ENCODE measurements around the gene PTPRN2.

The PTPRN2 gene

GRCh38 chr7:157521061-157521731, 1066.4 kb downstream of the PTPRN2 start:
- no peak overlapping the region for H3K4me3 ChIP-seq (ENCODE audit: low read length in 2 of 2)
- no peak overlapping the region for H3K9ac ChIP-seq (ENCODE audit: low read depth in 1 of 2, low read length in 2 of 2)
- H3K9me3 ChIP-seq (ENCODE audit: control insufficient read depth in 2 of 2, low read length in 2 of 2), result no peaks in the 10 kb centered on the region
- H3K4me1 ChIP-seq (ENCODE audit: control insufficient read depth in 2 of 2, insufficient read depth in 2 of 2, low read length in 2 of 2), result no peaks in the 10 kb centered on the region
- H3K36me3 ChIP-seq (ENCODE audit: control insufficient read depth in 2 of 2, insufficient read depth in 2 of 2, low read length in 2 of 2), result no peaks in the 10 kb centered on the region
- no peaks in the 10 kb centered on the region for H3K27me3 ChIP-seq (ENCODE audit: control insufficient read depth in 2 of 2, insufficient read depth in 2 of 2, low read length in 2 of 2)
- no peak overlapping the region for H3K27ac ChIP-seq (ENCODE audit: low read depth in 2 of 2, low read length in 2 of 2)

GRCh38 chr7:157520249-157520648, 1067.4 kb downstream of the PTPRN2 start:
- H3K4me3 ChIP-seq (ENCODE audit: low read length in 2 of 2), result no peak overlapping the region
- no peaks in the 10 kb centered on the region for H3K36me3 ChIP-seq (ENCODE audit: control insufficient read depth in 2 of 2, insufficient read depth in 2 of 2, low read length in 2 of 2)
- H3K4me1 ChIP-seq (ENCODE audit: control insufficient read depth in 2 of 2, insufficient read depth in 2 of 2, low read length in 2 of 2), result no peaks in the 10 kb centered on the region
- H3K27ac ChIP-seq (ENCODE audit: low read depth in 2 of 2, low read length in 2 of 2), result no peak overlapping the region
- H3K9ac ChIP-seq (ENCODE audit: low read depth in 1 of 2, low read length in 2 of 2), result no peak overlapping the region
- H3K9me3 ChIP-seq (ENCODE audit: control insufficient read depth in 2 of 2, low read length in 2 of 2), result no peaks in the 10 kb centered on the region
- no peaks in the 10 kb centered on the region for H3K27me3 ChIP-seq (ENCODE audit: control insufficient read depth in 2 of 2, insufficient read depth in 2 of 2, low read length in 2 of 2)

DNA sequence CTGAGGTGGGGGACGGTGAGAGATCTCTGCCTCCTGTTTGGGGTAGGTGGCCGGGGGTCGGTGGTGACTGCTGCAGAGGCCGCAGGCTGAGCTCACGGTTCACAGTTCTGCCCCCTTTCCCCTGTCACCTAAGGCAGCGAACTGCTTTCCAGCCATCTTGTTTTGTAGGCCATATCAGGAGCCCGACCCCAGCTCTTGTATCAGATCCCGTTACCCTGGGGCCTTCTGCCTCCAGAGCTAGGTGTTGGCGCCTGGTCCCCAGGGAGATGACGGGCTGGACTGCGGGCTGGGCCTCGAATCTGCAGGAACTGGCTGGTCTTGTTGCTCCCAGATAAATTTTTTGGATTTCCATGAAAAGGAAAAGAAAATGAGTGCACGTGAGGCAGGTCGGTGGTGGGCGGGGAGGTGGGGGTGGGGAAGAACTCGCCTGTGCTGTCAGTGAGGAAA, 1067.8 kb downstream of the PTPRN2 start:
- H3K9me3 ChIP-seq (ENCODE audit: control insufficient read depth in 2 of 2, low read length in 2 of 2), result no peaks in the 10 kb centered on the region
- no peak overlapping the region for H3K27ac ChIP-seq (ENCODE audit: low read depth in 2 of 2, low read length in 2 of 2)
- H3K9ac ChIP-seq (ENCODE audit: low read depth in 1 of 2, low read length in 2 of 2), result no peak overlapping the region
- H3K4me1 ChIP-seq (ENCODE audit: control insufficient read depth in 2 of 2, insufficient read depth in 2 of 2, low read length in 2 of 2), result no peaks in the 10 kb centered on the region
- no peak overlapping the region for H3K4me3 ChIP-seq (ENCODE audit: low read length in 2 of 2)
- no peaks in the 10 kb centered on the region for H3K36me3 ChIP-seq (ENCODE audit: control insufficient read depth in 2 of 2, insufficient read depth in 2 of 2, low read length in 2 of 2)
- no peaks in the 10 kb centered on the region for H3K27me3 ChIP-seq (ENCODE audit: control insufficient read depth in 2 of 2, insufficient read depth in 2 of 2, low read length in 2 of 2)

- Histone ChIP-seq H3K27me3 (ENCODE audit: control insufficient read depth in 2 of 2, insufficient read depth in 2 of 2, low read length in 2 of 2) (no peaks in the 10 kb centered on the region), H3K4me3 (ENCODE audit: low read length in 2 of 2) (no peak overlapping the region)
Observed at GRCh38 chr7:157519246-157519645, 1068.4 kb downstream of the PTPRN2 start.

GRCh38 chr7:157518514-157519175, 1069.0 kb downstream of the PTPRN2 start:
- no peaks in the 10 kb centered on the region for H3K9me3 ChIP-seq (ENCODE audit: control insufficient read depth in 2 of 2, low read length in 2 of 2)
- no peaks in the 10 kb centered on the region for H3K4me1 ChIP-seq (ENCODE audit: control insufficient read depth in 2 of 2, insufficient read depth in 2 of 2, low read length in 2 of 2)
- no peak overlapping the region for H3K27ac ChIP-seq (ENCODE audit: low read depth in 2 of 2, low read length in 2 of 2)
- H3K4me3 ChIP-seq (ENCODE audit: low read length in 2 of 2), result no peak overlapping the region
- H3K27me3 ChIP-seq (ENCODE audit: control insufficient read depth in 2 of 2, insufficient read depth in 2 of 2, low read length in 2 of 2), result no peaks in the 10 kb centered on the region
- no peak overlapping the region for H3K9ac ChIP-seq (ENCODE audit: low read depth in 1 of 2, low read length in 2 of 2)
- H3K36me3 ChIP-seq (ENCODE audit: control insufficient read depth in 2 of 2, insufficient read depth in 2 of 2, low read length in 2 of 2), result no peaks in the 10 kb centered on the region

More at GRCh38 chr7:157519246-157519645, 1068.4 kb downstream of the PTPRN2 start:
- no peaks in the 10 kb centered on the region for H3K4me1 ChIP-seq (ENCODE audit: control insufficient read depth in 2 of 2, insufficient read depth in 2 of 2, low read length in 2 of 2)
- no peak overlapping the region for H3K27ac ChIP-seq (ENCODE audit: low read depth in 2 of 2, low read length in 2 of 2)
- H3K36me3 ChIP-seq (ENCODE audit: control insufficient read depth in 2 of 2, insufficient read depth in 2 of 2, low read length in 2 of 2), result no peaks in the 10 kb centered on the region
- H3K9me3 ChIP-seq (ENCODE audit: control insufficient read depth in 2 of 2, low read length in 2 of 2), result no peaks in the 10 kb centered on the region
- no peak overlapping the region for H3K9ac ChIP-seq (ENCODE audit: low read depth in 1 of 2, low read length in 2 of 2)

DNA sequence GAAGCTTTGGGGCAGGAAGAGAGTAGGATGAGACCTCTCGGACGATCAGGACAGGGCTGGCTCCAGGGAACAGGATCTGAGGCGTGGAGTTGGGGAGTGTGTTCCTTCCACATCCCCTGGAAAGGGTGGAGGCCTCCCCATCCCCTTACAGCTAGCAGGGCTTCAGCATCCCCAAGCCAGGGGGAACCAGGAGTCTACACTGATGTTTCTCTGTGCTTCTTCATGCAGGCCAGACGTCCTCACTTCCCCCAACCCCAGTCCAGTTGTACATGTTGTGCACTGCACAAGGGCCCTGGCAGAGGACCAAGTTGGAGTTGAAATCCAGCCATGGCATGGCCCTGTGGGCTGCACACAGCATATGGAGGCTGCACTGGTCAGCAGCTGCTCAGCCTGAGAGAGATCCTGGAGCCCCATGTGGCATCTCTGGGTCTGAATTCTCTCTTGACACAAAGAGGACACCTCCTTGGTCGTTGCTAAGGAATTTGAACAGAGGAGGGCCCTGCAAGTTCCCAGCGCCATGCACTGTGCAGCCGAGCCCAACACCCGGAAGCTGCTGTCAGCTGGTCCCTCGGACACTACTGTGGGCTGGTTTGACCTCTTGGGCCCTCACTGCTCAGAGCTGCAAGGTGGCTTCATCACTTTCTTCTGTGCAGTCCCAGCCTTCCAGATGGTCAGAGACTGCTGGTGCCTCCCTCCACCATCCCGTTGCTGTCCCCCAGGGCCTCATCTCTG, 1069.7 kb downstream of the PTPRN2 start:
- Histone ChIP-seq H3K4me1 (ENCODE audit: control insufficient read depth in 2 of 2, insufficient read depth in 2 of 2, low read length in 2 of 2) (no peaks in the 10 kb centered on the region), H3K4me3 (ENCODE audit: low read length in 2 of 2) (no peak overlapping the region), H3K9ac (ENCODE audit: low read depth in 1 of 2, low read length in 2 of 2) (no peak overlapping the region), H3K36me3 (ENCODE audit: control insufficient read depth in 2 of 2, insufficient read depth in 2 of 2, low read length in 2 of 2) (no peaks in the 10 kb centered on the region), H3K9me3 (ENCODE audit: control insufficient read depth in 2 of 2, low read length in 2 of 2) (no peaks in the 10 kb centered on the region), H3K27me3 (ENCODE audit: control insufficient read depth in 2 of 2, insufficient read depth in 2 of 2, low read length in 2 of 2) (no peaks in the 10 kb centered on the region), H3K27ac (ENCODE audit: low read depth in 2 of 2, low read length in 2 of 2) (no peak overlapping the region)

- no peak overlapping the region for H3K4me3 ChIP-seq (ENCODE audit: low read length in 2 of 2)
- H3K9ac ChIP-seq (ENCODE audit: low read depth in 1 of 2, low read length in 2 of 2), result no peak overlapping the region
- H3K9me3 ChIP-seq (ENCODE audit: control insufficient read depth in 2 of 2, low read length in 2 of 2), result no peaks in the 10 kb centered on the region
- H3K36me3 ChIP-seq (ENCODE audit: control insufficient read depth in 2 of 2, insufficient read depth in 2 of 2, low read length in 2 of 2), result no peaks in the 10 kb centered on the region
- H3K27me3 ChIP-seq (ENCODE audit: control insufficient read depth in 2 of 2, insufficient read depth in 2 of 2, low read length in 2 of 2), result no peaks in the 10 kb centered on the region
- H3K27ac ChIP-seq (ENCODE audit: low read depth in 2 of 2, low read length in 2 of 2), result no peak overlapping the region
- H3K4me1 ChIP-seq (ENCODE audit: control insufficient read depth in 2 of 2, insufficient read depth in 2 of 2, low read length in 2 of 2), result no peaks in the 10 kb centered on the region
Observed at GRCh38 chr7:157516911-157517781, 1070.5 kb downstream of the PTPRN2 start.

DNA sequence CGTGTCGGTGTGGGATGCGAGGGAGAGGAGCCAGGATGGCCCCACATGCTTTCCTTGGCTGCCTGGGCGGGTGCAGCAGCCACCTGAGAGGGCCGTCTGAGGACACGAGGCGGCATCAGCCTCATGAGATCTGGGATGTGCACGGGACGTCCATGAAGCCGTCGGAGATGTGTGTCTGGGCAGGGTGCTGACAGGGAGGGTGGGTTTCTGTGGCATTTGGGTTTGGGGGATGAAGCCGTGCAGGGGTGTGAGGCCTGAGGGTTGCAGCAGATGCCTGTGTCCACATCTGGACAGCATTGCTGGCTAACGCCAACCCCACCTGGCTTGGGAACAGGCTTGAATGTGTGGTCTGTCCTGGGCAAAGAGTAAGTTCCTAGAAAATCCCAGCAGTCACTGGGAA, 1071.3 kb downstream of the PTPRN2 start:
- Histone ChIP-seq H3K4me3 (ENCODE audit: low read length in 2 of 2) (no peak overlapping the region), H3K9me3 (ENCODE audit: control insufficient read depth in 2 of 2, low read length in 2 of 2) (no peaks in the 10 kb centered on the region), H3K36me3 (ENCODE audit: control insufficient read depth in 2 of 2, insufficient read depth in 2 of 2, low read length in 2 of 2) (no peaks in the 10 kb centered on the region), H3K9ac (ENCODE audit: low read depth in 1 of 2, low read length in 2 of 2) (no peak overlapping the region), H3K27ac (ENCODE audit: low read depth in 2 of 2, low read length in 2 of 2) (no peak overlapping the region), H3K27me3 (ENCODE audit: control insufficient read depth in 2 of 2, insufficient read depth in 2 of 2, low read length in 2 of 2) (no peaks in the 10 kb centered on the region), H3K4me1 (ENCODE audit: control insufficient read depth in 2 of 2, insufficient read depth in 2 of 2, low read length in 2 of 2) (no peaks in the 10 kb centered on the region)

DNA sequence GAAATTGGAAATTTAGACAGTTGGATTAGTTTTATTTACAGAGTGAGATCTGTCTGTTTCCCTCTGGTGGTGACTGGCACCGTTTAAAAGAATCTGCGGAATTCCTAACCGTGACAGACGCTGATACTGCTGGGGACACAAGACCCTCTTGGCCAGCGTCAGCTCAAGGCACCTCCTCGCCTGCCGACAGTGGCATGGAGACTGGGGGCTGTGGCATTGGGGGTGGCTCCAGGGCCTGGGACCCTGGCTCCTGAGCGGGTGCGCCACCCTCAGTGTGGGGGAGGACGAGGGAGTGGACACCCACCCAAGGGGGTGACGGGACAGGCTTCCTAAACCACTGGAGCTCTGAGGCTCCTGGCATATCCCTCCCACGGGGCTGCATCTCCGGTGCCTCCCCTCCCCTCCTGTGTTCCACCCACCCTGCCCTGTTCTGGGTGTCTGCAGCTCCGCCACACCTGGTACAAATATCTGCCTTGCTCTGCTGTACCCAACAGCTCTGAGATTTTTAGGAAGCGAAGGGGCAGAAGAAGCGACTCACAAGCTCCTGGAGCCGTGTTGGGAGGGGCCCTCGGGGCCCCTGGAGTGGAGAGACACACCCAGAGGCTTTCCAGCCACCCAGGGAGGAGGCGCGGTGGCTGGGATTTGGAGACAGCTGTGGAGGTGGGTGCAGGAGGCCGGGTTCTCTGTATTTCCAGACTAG, 1072.1 kb downstream of the PTPRN2 start:
- Histone ChIP-seq H3K27me3 (ENCODE audit: control insufficient read depth in 2 of 2, insufficient read depth in 2 of 2, low read length in 2 of 2) (no peaks in the 10 kb centered on the region), H3K36me3 (ENCODE audit: control insufficient read depth in 2 of 2, insufficient read depth in 2 of 2, low read length in 2 of 2) (no peaks in the 10 kb centered on the region), H3K9me3 (ENCODE audit: control insufficient read depth in 2 of 2, low read length in 2 of 2) (no peaks in the 10 kb centered on the region), H3K27ac (ENCODE audit: low read depth in 2 of 2, low read length in 2 of 2) (no peak overlapping the region), H3K9ac (ENCODE audit: low read depth in 1 of 2, low read length in 2 of 2) (no peak overlapping the region), H3K4me3 (ENCODE audit: low read length in 2 of 2) (no peak overlapping the region), H3K4me1 (ENCODE audit: control insufficient read depth in 2 of 2, insufficient read depth in 2 of 2, low read length in 2 of 2) (no peaks in the 10 kb centered on the region)
